ENCODE results near the gene PAK5.

The PAK5 gene

DNA sequence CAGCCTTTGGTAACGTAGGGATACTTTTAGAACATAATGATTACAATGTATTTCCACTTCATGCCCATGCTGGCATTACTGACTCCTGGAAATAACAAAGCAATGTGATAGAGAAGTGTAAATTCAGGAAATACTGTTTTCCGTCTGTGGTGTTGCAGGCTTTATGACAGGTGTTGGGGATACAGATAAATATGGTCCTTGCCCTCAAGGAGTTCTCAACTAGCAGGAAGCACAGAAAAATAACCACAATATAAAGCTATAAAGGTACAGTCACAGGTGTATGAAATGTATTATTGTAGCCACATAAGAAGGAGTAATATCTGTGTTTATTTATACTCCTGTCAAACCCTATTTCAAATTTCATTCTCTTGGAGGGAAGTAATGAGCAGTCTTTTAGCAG is 337.4 kb downstream of the PAK5 start:
- TF ChIP-seq, protein P1, sequence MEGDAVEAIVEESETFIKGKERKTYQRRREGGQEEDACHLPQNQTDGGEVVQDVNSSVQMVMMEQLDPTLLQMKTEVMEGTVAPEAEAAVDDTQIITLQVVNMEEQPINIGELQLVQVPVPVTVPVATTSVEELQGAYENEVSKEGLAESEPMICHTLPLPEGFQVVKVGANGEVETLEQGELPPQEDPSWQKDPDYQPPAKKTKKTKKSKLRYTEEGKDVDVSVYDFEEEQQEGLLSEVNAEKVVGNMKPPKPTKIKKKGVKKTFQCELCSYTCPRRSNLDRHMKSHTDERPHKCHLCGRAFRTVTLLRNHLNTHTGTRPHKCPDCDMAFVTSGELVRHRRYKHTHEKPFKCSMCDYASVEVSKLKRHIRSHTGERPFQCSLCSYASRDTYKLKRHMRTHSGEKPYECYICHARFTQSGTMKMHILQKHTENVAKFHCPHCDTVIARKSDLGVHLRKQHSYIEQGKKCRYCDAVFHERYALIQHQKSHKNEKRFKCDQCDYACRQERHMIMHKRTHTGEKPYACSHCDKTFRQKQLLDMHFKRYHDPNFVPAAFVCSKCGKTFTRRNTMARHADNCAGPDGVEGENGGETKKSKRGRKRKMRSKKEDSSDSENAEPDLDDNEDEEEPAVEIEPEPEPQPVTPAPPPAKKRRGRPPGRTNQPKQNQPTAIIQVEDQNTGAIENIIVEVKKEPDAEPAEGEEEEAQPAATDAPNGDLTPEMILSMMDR (IDR thresholded peaks at IDR 0.05), result no peak

GRCh38 chr20:9500121-9500520 is 338.8 kb downstream of the PAK5 start:
- TF ChIP-seq, protein P1 (IDR thresholded peaks at IDR 0.05), result no peak

GRCh38 chr20:9499126-9499899 is 339.6 kb downstream of the PAK5 start:
- TF ChIP-seq, protein P1 (IDR thresholded peaks at IDR 0.05), result no peak

DNA sequence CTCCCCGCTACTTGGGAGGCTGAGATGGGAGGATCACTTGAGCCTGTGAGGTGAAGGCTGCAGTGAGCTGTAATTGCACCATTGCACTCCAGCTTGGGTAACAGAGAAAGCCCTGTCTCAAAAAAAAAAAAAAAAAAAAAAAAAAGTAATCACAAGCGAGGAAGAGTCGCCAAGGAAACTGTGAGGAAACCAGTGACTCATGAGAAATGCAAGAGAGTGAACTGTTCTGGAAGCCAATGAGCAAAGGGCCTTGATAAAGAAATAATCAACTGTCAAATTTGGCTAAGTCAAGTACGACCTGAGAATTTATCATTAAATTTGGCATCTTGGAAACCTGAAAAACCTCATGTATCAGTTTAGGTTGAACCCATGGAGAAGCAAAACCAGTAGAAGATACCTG is 340.6 kb downstream of the PAK5 start:
- TF ChIP-seq, protein P1 (IDR thresholded peaks at IDR 0.05), result no peak

GRCh38 chr20:9496155-9496554 is 342.7 kb downstream of the PAK5 start:
- TF ChIP-seq, protein P1 (IDR thresholded peaks at IDR 0.05), result no peak

- TF ChIP-seq, protein P1 (IDR thresholded peaks at IDR 0.05), result no peak
Observed at GRCh38 chr20:9495701-9496100, 343.2 kb downstream of the PAK5 start.

DNA sequence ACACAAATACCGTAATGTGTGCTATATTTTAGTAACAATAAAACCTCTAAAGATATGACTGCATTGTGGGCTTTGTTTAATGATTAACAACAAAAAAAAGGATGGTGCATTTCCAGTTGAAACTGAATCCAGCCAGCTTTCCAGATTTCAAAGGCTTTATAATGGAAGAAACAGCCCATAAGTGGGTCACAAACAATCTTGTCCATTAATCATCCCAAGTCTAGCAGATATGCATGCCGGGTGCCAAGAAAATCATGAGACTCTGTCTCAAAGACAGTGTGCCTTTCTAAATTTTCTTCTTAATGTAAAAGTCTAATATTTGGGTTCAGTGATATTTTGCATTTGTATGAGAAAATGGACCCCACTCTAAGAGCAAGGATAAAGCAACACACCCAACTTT is 345.1 kb downstream of the PAK5 start:
- TF ChIP-seq, protein P1 (IDR thresholded peaks at IDR 0.05), result no peak

DNA sequence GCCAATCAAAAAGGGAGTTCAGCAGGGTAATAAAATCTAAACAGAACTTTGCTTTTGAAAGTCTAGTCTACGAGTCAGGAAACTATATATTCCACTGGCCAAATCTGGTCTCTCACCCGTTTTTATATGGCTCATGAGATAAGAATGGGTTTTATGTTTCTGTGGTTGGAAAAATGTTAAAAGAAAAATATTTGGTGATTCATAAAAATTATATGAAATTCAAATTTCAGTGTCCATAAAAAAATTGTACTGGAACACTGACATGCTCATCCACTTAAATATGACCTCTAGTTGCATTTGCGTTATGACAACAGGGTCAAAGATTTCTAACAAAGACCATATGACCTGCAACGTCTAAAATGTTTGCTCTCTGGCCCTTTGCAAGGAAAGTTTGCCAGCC is 346.8 kb downstream of the PAK5 start:
- TF ChIP-seq, protein P1 (IDR thresholded peaks at IDR 0.05), result no peak

All from LNCAP (cell line).